ENCODE results near the gene HNRNPR. TPM values are rescaled to one million over a fixed set of nuclear protein-coding genes. Genes with fewer than 3 reads are reported as not detected.

The HNRNPR gene
- total RNA-seq, 1 donor from 2014 or later, result 87.7 TPM

GRCh38 chr1:23367791-23368561 lies 23.9 kb upstream of the HNRNPR start:
- peak overlapping the region; percentile 82 for H3K4me3 ChIP-seq (ENCODE audit: low read depth, low read length)
- TF ChIP-seq CTCF (conservative IDR thresholded peaks at IDR 0.05; ENCODE audit: low read depth, low read length), result no peak

GRCh38 chr1:23367451-23367790 lies 23.3 kb upstream of the HNRNPR start:
- DNase-seq (ENCODE audit: low read depth), result no peak
- peak overlapping the region; percentile 82 for H3K4me3 ChIP-seq (ENCODE audit: low read depth, low read length)
- no peak for TF ChIP-seq CTCF (conservative IDR thresholded peaks at IDR 0.05; ENCODE audit: low read depth, low read length)

More at GRCh38 chr1:23367791-23368561, 23.9 kb upstream of the HNRNPR start:
- no peak for DNase-seq (ENCODE audit: low read depth)

- no peak for TF ChIP-seq CTCF (conservative IDR thresholded peaks at IDR 0.05; ENCODE audit: low read depth, low read length)
- H3K4me3 ChIP-seq (ENCODE audit: low read depth, low read length), result no peak overlapping the region
- no peak for DNase-seq (ENCODE audit: low read depth)
Measured at GRCh38 chr1:23366598-23366997, 22.5 kb upstream of the HNRNPR start.

- no peak for TF ChIP-seq CTCF (conservative IDR thresholded peaks at IDR 0.05; ENCODE audit: low read depth, low read length)
- H3K4me3 ChIP-seq (ENCODE audit: low read depth, low read length), result no peak overlapping the region
- no peak for DNase-seq (ENCODE audit: low read depth)
Measured at GRCh38 chr1:23366146-23366545, 22.1 kb upstream of the HNRNPR start.

- no peak for TF ChIP-seq CTCF (conservative IDR thresholded peaks at IDR 0.05; ENCODE audit: low read depth, low read length)
- no peak overlapping the region for H3K4me3 ChIP-seq (ENCODE audit: low read depth, low read length)
- no peak for DNase-seq (ENCODE audit: low read depth)
Measured at GRCh38 chr1:23362218-23362713, 18.2 kb upstream of the HNRNPR start.

GRCh38 chr1:23358310-23358875 lies 14.3 kb upstream of the HNRNPR start:
- DNase-seq (ENCODE audit: low read depth), result no peak
- no peak overlapping the region for H3K4me3 ChIP-seq (ENCODE audit: low read depth, low read length)
- no peak for TF ChIP-seq CTCF (conservative IDR thresholded peaks at IDR 0.05; ENCODE audit: low read depth, low read length)

Measured in epithelial cell of proximal tubule (primary cell).